ENCODE data around the gene IKZF3. TPM values are rescaled to one million over a fixed set of nuclear protein-coding genes. Genes with fewer than 3 reads are reported as not detected.
"Not testable (repeated sequence)": the region's sequence is repeated elsewhere in the genome, so short reads cannot be mapped to it uniquely, and the experiment has no call there.

The IKZF3 gene
- total RNA-seq, 1 donor: under 0.01 TPM

DNA sequence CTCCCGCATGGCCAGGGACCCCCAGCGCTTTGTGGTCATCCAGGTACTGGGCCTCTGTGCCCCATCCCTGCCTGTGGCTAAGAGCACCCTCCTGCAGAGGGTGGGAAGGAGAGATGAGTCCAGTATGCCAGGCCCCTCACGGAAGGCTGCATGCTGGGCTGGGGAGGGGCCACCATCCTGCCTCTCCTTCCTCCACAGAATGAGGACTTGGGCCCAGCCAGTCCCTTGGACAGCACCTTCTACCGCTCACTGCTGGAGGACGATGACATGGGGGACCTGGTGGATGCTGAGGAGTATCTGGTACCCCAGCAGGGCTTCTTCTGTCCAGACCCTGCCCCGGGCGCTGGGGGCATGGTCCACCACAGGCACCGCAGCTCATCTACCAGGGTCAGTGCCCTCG is 137.5 kb downstream of the IKZF3 start:
- no peak overlapping the region for H3K4me3 ChIP-seq (ENCODE audit: low read depth, low read length)
- DNase-seq (ENCODE audit: low read depth): no peak
- no peak for TF ChIP-seq CTCF (IDR thresholded peaks at IDR 0.05; ENCODE audit: insufficient read depth, low read depth, low read length)

GRCh38 chr17:39725923-39726322 is 138.2 kb downstream of the IKZF3 start:
- DNase-seq (ENCODE audit: low read depth); H3K4me3 ChIP-seq (ENCODE audit: low read depth, low read length): not testable (repeated sequence)

DNA sequence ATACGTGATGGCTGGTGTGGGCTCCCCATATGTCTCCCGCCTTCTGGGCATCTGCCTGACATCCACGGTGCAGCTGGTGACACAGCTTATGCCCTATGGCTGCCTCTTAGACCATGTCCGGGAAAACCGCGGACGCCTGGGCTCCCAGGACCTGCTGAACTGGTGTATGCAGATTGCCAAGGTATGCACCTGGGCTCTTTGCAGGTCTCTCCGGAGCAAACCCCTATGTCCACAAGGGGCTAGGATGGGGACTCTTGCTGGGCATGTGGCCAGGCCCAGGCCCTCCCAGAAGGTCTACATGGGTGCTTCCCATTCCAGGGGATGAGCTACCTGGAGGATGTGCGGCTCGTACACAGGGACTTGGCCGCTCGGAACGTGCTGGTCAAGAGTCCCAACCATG is 139.4 kb downstream of the IKZF3 start:
- no peak for TF ChIP-seq CTCF (IDR thresholded peaks at IDR 0.05; ENCODE audit: insufficient read depth, low read depth, low read length)
- no peak for DNase-seq (ENCODE audit: low read depth)
- no peak overlapping the region for H3K4me3 ChIP-seq (ENCODE audit: low read depth, low read length)

DNA sequence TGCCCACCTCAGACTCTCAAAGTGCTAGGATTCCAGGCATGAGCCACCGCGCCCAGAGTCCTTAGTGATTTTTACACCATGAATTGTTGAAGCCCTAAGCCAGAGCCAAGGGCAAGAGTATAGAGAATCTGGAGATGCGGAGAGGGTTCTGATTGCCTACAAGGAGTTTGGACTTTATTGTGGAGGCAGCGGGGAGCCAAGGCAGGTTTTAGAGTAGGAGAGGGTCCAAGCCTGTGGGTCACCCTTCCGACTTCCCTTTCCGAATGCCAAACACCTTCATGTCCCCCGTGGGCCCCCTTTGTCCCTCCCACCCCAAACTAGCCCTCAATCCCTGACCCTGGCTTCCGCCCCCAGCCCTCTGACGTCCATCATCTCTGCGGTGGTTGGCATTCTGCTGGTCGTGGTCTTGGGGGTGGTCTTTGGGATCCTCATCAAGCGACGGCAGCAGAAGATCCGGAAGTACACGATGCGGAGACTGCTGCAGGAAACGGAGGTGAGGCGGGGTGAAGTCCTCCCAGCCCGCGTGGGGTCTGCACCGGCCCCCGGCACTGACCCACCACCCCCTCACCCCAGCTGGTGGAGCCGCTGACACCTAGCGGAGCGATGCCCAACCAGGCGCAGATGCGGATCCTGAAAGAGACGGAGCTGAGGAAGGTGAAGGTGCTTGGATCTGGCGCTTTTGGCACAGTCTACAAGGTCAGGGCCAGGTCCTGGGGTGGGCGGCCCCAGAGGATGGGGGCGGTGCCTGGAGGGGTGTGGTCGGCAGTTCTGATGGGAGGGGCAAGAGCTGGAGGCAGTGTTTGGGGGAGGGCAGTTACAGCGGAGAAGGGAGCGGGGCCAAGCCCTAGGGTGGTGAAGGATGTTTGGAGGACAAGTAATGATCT is 140.9 kb downstream of the IKZF3 start:
- no peak overlapping the region for H3K4me3 ChIP-seq (ENCODE audit: low read depth, low read length)
- no peak for DNase-seq (ENCODE audit: low read depth)
- TF ChIP-seq CTCF (IDR thresholded peaks at IDR 0.05; ENCODE audit: insufficient read depth, low read depth, low read length): no peak

GRCh38 chr17:39722104-39722503 is 142.0 kb downstream of the IKZF3 start:
- TF ChIP-seq CTCF (IDR thresholded peaks at IDR 0.05; ENCODE audit: insufficient read depth, low read depth, low read length): no peak
- DNase-seq (ENCODE audit: low read depth): no peak
- no peak overlapping the region for H3K4me3 ChIP-seq (ENCODE audit: low read depth, low read length)

DNA sequence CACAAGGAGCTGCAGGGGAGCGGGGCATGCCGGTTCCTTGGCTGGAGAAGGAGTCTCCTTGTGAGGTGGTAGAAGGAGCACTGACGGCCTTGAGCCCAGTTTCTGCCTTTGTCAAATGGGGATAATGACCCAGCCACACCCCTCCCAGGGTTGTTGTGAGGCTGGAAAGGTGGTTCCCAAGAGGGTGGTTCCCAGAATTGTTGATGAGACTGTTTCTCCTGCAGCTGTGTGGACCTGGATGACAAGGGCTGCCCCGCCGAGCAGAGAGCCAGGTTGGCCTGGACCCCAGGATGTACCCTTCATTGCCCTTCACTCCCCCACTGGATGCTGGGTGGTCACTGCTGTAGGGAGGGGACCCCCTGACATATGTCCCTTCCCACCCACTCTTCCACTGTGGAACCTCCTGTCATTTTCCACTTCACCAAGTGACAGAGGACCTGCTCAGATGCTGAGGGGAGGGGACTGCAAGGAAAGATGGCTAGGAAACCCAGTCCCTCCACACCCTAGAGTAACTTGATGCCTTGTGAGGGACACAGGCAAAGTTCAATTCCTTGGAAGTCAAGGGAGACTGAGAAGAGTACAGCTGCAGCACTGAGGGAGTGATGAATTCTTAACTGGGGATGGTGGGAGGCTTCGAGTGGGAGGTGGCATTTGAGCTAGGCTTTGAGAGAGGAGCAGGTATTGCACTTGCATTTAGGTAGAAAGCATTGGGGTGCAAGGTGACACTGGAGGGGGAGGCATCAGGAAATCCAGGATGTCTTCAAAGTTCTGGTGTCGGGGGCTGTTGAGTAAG is 144.4 kb downstream of the IKZF3 start:
- TF ChIP-seq CTCF (IDR thresholded peaks at IDR 0.05; ENCODE audit: insufficient read depth, low read depth, low read length): no peak
- H3K4me3 ChIP-seq (ENCODE audit: low read depth, low read length): no peak overlapping the region
- no peak for DNase-seq (ENCODE audit: low read depth)

DNA sequence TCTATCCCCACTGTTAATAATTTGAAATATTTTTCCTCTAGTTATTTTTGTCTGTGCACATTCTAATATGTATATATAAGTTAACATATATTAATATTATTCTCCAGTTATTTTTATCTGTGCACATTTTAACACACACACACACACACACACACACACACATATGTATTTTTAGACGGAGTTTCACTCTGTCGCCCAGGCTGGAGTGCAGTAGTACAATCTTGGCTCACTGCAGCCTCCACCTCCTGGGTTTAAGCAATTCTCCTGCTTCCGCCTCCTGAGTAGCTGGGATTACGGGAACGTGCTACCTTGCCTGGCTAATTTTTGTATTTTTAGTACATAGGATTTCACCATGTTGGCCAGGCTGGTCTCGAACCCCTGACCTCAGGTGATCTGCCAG is 146.5 kb downstream of the IKZF3 start:
- TF ChIP-seq CTCF (IDR thresholded peaks at IDR 0.05; ENCODE audit: insufficient read depth, low read depth, low read length): no peak
- H3K4me3 ChIP-seq (ENCODE audit: low read depth, low read length): no peak overlapping the region
- DNase-seq (ENCODE audit: low read depth): no peak
